HG02798 (cell line): ENCODE measurements around the gene SIK1.
"Not testable (repeated sequence)": the region's sequence is repeated elsewhere in the genome, so short reads cannot be mapped to it uniquely, and the experiment has no call there.

ENCODE experiments used
- ATAC-seq: cut with Tn5 transposase; IDR thresholded peaks from one replicate; pipeline ENCODE4 v1.9.1; 2021; ENCODE audit warnings: mild to moderate bottlenecking; ENCODE audit not compliant: unreplicated experiment, poor library complexity

The SIK1 gene

DNA sequence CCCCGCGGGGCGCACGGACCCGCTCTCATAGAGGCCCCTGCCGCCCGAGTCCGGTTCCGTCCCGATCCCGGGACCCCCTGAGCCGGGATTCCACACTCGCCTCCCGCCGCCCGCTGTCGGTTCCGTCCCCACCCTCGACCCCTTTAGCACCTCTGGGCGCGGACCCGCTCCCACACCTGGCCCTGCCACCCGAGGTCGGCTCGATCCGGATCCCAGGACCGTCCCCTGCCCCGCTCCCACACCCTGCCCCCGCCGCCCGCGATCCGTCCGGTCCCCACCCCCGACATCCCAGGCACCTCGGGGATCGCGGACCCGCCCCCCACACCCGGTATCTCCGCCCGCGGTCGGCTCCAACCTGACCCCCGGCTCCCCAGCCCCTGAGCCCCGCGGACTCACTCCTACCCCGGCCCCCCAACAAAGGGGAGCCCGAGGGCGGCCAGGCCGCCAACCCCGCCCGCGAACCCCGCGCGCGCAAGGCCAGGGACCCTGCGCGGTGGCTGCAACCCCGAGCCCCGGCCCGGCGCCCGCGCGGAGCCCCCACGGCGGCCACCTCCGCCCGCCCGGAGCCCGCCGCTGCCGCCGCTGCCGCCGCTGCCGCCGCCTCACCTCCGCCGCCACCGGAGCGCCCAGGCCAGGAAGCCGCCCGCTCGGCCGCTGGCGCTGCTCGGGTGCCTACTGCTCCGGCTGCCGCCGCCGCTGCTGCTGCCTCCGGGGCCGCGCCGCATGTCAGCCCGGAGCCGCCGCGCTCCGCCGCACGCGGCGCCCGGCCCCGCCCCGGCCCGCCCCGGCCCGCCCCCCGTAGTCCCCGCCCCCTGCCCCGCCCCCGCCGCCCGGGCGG lies at the start of gene SIK1:
Gene SIK1 (minus strand): TSS at position 728 of the 838 bp plus-strand sequence. CDS start 953 bp downstream, outside the sequence.
- ATAC-seq = peak; percentile 8

DNA sequence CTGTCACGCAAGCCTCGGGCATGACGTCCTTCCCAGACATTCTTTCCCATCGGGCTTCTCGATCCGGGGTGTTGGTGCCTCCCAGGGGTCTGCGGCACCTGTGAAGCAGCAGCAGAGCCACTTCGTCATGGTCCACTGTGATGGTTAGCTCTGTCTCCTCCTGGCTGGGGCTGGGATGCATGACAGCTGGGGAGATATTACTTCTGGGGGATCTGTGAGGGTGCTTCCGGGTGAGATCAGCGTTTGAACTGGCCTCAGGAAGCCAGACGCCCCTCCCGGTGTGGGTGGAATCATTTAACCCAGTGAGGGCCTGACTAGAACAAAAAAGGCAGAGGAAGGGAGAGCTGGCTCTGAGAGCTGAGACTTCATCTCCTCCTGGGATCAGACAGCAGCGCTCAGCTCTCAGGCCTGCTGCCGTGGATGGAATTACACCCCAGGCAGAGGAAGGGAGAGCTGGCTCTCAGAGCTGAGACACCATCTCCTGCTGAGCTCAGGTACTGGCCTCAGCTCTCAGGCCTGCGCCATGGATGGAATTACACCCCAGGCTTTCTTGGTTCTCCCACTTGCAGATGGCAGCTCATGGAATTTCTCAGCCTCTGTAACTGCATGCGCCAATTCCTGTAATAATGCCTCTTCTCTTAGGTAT lies 44.8 kb upstream of the SIK1 start:
- not testable (repeated sequence) for ATAC-seq

GRCh38 chr21:43469719-43470458 lies 43.0 kb upstream of the SIK1 start:
- not testable (repeated sequence) for ATAC-seq

GRCh38 chr21:43467785-43468184 lies 40.9 kb upstream of the SIK1 start:
- ATAC-seq = no peak

DNA sequence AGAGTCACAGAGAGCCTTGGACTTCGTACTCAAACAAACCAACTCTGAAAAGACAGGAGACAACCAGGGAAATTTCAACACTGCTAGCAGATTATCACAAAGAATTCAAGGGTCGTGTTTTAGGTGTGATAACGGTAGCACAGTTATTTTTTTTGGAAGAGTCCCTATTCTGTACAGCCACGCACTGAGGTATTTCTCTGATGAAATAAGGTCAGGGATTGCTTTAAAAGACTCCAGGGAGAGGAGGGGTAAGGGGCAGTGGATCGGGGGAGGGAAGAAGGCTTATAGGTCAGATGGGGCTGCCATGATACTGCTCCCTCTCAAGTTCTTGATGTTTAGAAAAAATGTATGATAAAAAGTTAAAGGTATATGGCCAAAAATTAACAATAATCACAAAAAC lies 38.2 kb upstream of the SIK1 start:
- ATAC-seq = not testable (repeated sequence)

- ATAC-seq = not testable (repeated sequence)
Measured at GRCh38 chr21:43463498-43464261, 36.7 kb upstream of the SIK1 start.

GRCh38 chr21:43462932-43463331 lies 36.0 kb upstream of the SIK1 start:
- not testable (repeated sequence) for ATAC-seq

DNA sequence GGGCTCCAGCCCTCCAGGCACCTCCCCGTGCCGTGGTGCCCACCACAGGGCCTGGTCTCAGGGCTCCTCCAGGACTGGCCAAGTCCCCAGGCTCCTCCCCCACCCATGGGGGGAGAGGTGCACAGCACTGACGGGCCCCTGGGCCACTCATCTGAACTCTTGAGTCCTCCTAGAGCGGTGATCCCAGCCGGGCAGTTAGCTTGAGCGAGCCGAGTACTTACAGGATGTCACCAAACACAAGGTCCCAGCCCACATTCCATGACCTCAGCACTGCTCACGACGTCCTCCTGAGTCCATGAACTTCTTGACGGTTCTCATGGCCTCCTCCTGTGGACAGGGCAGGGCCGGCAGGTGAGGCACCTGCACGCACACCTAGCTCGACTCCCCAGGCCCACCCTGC lies 33.5 kb upstream of the SIK1 start:
- ATAC-seq = not testable (repeated sequence)

DNA sequence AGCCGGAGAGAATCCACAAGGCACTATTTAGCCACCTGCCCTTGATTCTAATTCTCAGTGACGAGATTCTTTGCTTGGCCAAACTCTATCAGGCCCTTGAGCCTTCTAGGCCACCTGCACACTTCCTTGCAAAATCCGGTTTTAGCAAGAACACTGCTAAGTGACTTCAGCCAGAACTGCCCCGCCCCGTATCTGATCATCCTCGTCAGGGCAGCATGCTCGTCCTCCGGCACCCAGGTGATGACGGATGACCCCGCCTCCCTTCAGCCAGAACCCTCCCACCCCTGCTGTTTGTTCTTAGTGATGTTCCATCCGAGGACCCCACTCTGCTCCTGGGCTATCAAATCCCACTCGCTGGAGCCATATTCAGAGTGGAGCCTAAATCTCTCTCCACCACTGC lies 32.1 kb upstream of the SIK1 start:
- ATAC-seq = not testable (repeated sequence)

DNA sequence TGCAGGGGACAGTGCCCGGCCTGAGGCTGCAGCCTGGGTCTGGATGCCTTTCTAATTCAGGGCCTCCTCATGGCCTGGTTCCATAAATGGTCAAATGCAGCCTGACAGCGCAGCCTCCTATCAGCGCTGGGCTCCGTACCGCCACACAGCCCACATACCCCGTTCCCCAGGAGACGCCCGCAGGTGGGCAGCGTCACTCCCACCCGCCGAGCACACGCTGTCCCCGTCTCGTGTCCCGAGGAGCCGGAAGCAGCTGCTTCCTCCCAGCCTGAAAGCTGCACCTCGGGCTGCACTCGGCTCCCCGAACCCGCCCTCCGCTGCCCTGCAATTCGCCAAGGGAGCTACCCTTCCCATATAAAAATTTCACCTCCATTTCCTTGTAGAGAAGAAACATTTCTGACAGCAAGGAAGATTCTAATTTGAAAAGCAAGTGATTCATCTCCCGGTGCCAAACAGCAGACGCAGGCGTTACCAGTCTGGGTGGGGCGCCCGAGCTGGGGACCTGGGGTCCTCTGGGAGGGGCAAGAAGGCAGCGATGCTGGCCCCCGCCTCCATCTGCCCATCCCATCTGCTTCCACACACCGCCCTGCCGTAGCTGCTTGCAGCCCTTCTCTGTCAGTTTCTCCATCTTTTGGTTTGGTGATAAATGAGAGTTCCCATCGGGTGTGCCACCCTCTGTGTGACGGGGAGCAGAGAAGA lies 29.8 kb upstream of the SIK1 start:
- not testable (repeated sequence) for ATAC-seq

GRCh38 chr21:43455717-43456116 lies 28.8 kb upstream of the SIK1 start:
- ATAC-seq = not testable (repeated sequence)

- not testable (repeated sequence) for ATAC-seq
Measured at GRCh38 chr21:43454176-43454575, 27.2 kb upstream of the SIK1 start.

DNA sequence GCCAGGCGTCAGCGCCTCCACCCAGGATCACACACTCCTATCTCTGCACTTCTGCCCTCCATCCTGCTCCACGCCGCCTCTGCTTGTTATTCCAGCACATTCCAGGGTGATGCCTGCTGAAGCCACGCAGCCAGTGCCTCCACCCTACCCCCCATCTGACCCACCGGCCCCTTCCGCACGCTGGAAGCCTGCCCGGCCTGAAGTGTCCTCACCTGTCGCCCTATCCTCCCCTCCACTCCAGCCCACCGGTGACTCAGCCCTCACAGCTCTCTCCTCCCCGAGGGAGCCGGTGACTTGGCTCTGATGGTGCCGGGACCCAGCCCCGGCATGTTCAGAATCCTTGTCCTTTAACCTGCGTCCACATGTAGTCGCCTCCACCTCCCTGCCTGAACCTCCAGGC lies 24.9 kb upstream of the SIK1 start:
- ATAC-seq = not testable (repeated sequence)

DNA sequence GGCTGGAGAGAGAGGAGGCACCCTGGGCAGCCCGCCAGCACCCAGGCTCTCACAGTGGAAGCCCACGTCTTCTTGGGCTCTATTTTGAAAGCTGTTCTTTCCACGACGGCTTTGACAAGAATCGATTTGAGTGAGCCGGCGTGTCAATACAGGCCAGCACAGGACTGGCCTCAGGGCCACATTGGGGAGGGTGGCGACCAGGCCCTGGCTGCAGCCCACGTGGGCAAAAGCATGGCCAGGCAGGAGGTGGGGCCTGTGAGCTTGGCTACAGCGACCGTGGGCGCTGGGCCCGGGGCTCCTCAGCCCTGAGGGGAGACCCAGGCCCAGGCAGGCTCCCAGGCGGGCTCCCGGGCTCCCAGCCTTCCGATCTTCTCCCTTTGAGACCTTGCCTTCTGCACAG lies 23.4 kb upstream of the SIK1 start:
- not testable (repeated sequence) for ATAC-seq

DNA sequence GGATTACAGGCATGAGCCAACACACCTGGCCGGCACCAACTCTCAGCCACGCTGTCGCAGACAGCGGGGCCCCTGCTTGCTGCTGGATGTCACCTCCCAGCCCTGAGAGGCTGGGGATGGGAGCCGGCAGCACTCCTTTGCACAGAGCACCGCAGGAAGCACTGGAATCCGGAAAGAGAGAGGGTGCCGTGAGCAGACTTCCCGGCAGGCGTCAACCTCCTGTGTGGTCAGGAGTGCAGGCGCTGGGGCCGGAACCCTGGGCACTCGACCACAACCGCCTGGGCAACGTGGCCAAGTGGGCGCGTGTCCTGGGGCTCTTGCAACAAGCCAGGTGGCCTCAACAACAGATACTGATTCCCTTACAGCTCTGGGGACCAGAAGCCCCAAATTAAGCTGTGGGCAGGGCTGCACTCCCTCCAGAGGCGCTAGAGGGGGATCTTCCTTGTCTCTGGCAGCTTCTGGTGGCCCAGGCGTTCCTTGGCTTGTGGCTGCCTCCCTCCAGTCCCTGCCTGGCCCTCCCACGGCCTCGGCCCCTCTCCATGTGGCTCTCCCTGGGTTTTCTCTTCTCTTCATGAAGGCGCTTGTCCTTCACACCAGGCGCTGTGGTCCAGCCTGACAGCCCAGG lies 20.5 kb upstream of the SIK1 start:
- not testable (repeated sequence) for ATAC-seq

DNA sequence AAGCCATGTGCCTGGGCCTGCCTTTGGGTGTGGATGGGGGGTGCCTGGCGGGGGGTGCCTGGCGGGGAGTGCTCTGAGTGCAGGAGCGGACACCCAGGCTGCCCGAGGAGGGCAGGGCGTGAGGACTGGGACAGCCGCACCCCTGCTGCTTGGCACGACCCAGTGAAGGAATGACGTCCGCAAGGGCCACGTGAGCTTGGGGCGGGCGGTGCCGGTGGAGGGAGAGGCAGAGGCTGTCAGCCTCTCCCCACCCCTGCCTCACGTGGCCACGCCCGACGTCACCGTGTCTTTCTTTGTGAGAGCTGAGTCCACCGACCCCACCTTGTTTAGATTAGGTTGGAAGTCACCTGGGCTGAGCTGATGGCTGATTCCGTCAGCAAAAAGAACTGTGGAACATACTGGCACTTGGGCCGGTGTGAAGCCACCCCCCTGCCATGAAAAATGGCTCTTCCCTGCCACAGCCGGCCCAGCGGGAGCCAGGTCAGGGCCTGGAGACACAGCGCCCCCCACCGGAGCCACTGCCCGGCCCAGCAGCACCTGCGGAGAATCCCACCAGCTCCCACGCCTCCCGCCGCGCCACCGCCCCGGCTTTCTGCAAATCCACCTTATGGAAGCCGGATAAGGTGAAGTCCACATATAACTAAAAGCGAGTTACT lies 19.5 kb upstream of the SIK1 start:
- not testable (repeated sequence) for ATAC-seq

- not testable (repeated sequence) for ATAC-seq
Measured at GRCh38 chr21:43444524-43444923, 17.6 kb upstream of the SIK1 start.

- ATAC-seq = not testable (repeated sequence)
Measured at GRCh38 chr21:43442571-43442970, 15.6 kb upstream of the SIK1 start.
